Esophagus muscularis mucosa (tissue), 3 donors: Measurements from ENCODE around the gene HADHB.

Experiments used
- POLR2A ChIP-seq: fragments of 450-650 bp; IDR thresholded peaks from one replicate; pipeline ENCODE4 v1.6.1; 2017; ENCODE audit warnings: antibody characterized with exemption, moderate library complexity, mild to moderate bottlenecking, low read depth
- TF ChIP-seq, protein P1 (sequence below), 3 experiments: fragments of 200-600 bp in 2 of 3; fragments of 450-650 bp in 1 of 3; sonication (generic) in 2 of 3; IDR thresholded peaks; one replicate each; pipeline ENCODE4 v1.5.1; 2017 to 2019; ENCODE audit warnings: antibody characterized with exemption in 3 of 3, mild to moderate bottlenecking in 2 of 3, moderate library complexity in 1 of 3

DNA sequence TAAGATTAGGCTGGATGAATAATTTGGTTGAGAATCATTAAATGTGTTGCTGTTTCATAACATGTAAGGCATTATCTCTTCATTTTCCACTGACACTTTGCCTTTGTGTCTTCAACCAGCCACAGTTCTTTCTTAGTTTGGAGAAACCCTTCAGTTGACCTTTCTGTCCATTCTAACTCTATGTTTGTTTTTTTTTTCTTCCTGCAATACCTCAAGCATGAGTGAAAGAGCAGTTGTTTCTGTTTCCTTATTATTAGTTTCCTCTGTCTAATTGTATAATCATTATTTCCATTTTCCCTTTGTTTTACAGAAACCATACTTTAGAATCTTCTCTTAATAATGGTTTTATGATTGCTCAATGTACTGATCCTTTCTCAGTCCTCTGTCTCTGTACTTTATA, 25.6 kb downstream of the HADHB start:
- TF ChIP-seq, protein P1, sequence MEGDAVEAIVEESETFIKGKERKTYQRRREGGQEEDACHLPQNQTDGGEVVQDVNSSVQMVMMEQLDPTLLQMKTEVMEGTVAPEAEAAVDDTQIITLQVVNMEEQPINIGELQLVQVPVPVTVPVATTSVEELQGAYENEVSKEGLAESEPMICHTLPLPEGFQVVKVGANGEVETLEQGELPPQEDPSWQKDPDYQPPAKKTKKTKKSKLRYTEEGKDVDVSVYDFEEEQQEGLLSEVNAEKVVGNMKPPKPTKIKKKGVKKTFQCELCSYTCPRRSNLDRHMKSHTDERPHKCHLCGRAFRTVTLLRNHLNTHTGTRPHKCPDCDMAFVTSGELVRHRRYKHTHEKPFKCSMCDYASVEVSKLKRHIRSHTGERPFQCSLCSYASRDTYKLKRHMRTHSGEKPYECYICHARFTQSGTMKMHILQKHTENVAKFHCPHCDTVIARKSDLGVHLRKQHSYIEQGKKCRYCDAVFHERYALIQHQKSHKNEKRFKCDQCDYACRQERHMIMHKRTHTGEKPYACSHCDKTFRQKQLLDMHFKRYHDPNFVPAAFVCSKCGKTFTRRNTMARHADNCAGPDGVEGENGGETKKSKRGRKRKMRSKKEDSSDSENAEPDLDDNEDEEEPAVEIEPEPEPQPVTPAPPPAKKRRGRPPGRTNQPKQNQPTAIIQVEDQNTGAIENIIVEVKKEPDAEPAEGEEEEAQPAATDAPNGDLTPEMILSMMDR (IDR thresholded peaks at IDR 0.05) = no peak
- TF ChIP-seq POLR2A = no peak
